HEK293 (cell line): Measurements from ENCODE around the gene LRRC23.
A peak's percentile ranks its signal among the peaks of the same experiment; 100 is the strongest.

Source experiments
- CTCF ChIA-PET: fragments of 350-600 bp; formaldehyde crosslinking; extraction: SDS; loops from one replicate; lab custom pipeline; 2021; ENCODE audit warnings: antibody characterized with exemption; lab: Yijun Ruan, JAX
- POLR2A ChIA-PET: fragments of 300-600 bp; formaldehyde crosslinking; extraction: SDS; loops from one replicate; lab custom pipeline; 2020; ENCODE audit warnings: antibody characterized with exemption, inconsistent platforms; lab: Yijun Ruan, JAX
- H3K27ac ChIP-seq: fragments of 200-500 bp; sonication (Bioruptor generic); 2 replicates; pipeline ENCODE4 v1.5.1; 2014; ENCODE audit warnings: low read depth, low read length, control low read depth, inconsistent platforms; ENCODE audit errors: extremely low read depth
- H3K36me3 ChIP-seq, 2 experiments: fragments of 200-500 bp in 1 of 2; sonication (Bioruptor generic) in 1 of 2; 1 replicate in 1 of 2; 2 replicates in 1 of 2; pipeline ENCODE4 v1.5.1; 2014 to 2017; ENCODE audit warnings: inconsistent platforms in 2 of 2, low read length in 2 of 2; ENCODE audit not compliant: control insufficient read depth in 2 of 2, insufficient read depth in 1 of 2
- H3K4me1 ChIP-seq: fragments of 200-500 bp; sonication (Bioruptor generic); 2 replicates; pipeline ENCODE4 v1.5.1; 2014; ENCODE audit warnings: mild to moderate bottlenecking, low read length, inconsistent platforms; ENCODE audit not compliant: control insufficient read depth, insufficient read depth
- H3K4me3 ChIP-seq: 2 replicates; pipeline ENCODE4 v1.5.1; 2011; ENCODE audit warnings: low read depth, mild to moderate bottlenecking, control low read depth, low read length, moderate library complexity
- H3K9me3 ChIP-seq: fragments of 200-500 bp; sonication (Bioruptor generic); 2 replicates; pipeline ENCODE4 v1.5.1; 2014; ENCODE audit warnings: low read depth, low read length, inconsistent platforms; ENCODE audit not compliant: control insufficient read depth, insufficient read depth
- BCL11A ChIP-seq: fragments of 450-650 bp; formaldehyde crosslinking; IDR thresholded peaks from 2 replicates; pipeline ENCODE4 v1.5.1; 2016; ENCODE audit warnings: low read depth, missing biosample characterization, missing genetic modification characterization
- HOXD13 ChIP-seq: sonication (generic); formaldehyde crosslinking; IDR thresholded peaks from 2 replicates; pipeline ENCODE4 v1.8.0; 2022; ENCODE audit warnings: missing genetic modification reagents, borderline replicate concordance
- KLF16 ChIP-seq: fragments of 450-650 bp; formaldehyde crosslinking; IDR thresholded peaks from 2 replicates; pipeline ENCODE4 v1.5.1; 2017; ENCODE audit warnings: missing biosample characterization, missing genetic modification characterization
- MZF1 ChIP-seq: fragments of 450-650 bp; formaldehyde crosslinking; IDR thresholded peaks from 2 replicates; pipeline ENCODE4 v1.5.1; 2017; ENCODE audit warnings: missing biosample characterization, missing genetic modification characterization, borderline replicate concordance
- SETDB1 ChIP-seq: IDR thresholded peaks from one replicate; pipeline ENCODE4 v1.6.1; 2017; ENCODE audit warnings: mild to moderate bottlenecking, low read length, moderate library complexity, mixed read lengths; ENCODE audit not compliant: insufficient read length
- ZBTB21 ChIP-seq: fragments of 450-650 bp; formaldehyde crosslinking; IDR thresholded peaks from 2 replicates; pipeline ENCODE4 v1.5.1; 2017; ENCODE audit warnings: missing biosample characterization, missing genetic modification characterization
- ZBTB48 ChIP-seq: fragments of 450-650 bp; formaldehyde crosslinking; IDR thresholded peaks from 2 replicates; pipeline ENCODE4 v1.5.1; 2016; ENCODE audit warnings: missing biosample characterization, missing genetic modification characterization
- ZEB2 ChIP-seq: fragments of 450-650 bp; formaldehyde crosslinking; IDR thresholded peaks from 2 replicates; pipeline ENCODE4 v1.5.1; 2016; ENCODE audit warnings: missing biosample characterization, missing genetic modification characterization
- ZFP37 ChIP-seq: fragments of 450-650 bp; formaldehyde crosslinking; IDR thresholded peaks from 2 replicates; pipeline ENCODE4 v1.5.1; 2016; ENCODE audit warnings: missing biosample characterization, missing genetic modification characterization
- ZNF138 ChIP-seq: fragments of 450-650 bp; formaldehyde crosslinking; IDR thresholded peaks from 2 replicates; pipeline ENCODE4 v1.5.1; 2016; ENCODE audit warnings: missing biosample characterization, missing genetic modification characterization, borderline replicate concordance
- ZNF155 ChIP-seq: fragments of 450-650 bp; formaldehyde crosslinking; IDR thresholded peaks from 2 replicates; pipeline ENCODE4 v1.5.1; 2016; ENCODE audit warnings: missing biosample characterization, missing genetic modification characterization
- ZNF248 ChIP-seq: fragments of 450-650 bp; formaldehyde crosslinking; IDR thresholded peaks from 2 replicates; pipeline ENCODE4 v1.5.1; 2017; ENCODE audit warnings: missing biosample characterization, missing genetic modification characterization
- ZNF266 ChIP-seq: fragments of 450-650 bp; formaldehyde crosslinking; IDR thresholded peaks from 2 replicates; pipeline ENCODE4 v1.5.1; 2016; ENCODE audit warnings: missing biosample characterization, missing genetic modification characterization, low read depth
- ZNF354C ChIP-seq: fragments of 450-650 bp; formaldehyde crosslinking; IDR thresholded peaks from 2 replicates; pipeline ENCODE4 v1.5.1; 2016; ENCODE audit warnings: missing biosample characterization, missing genetic modification characterization, low read depth, borderline replicate concordance
- ZNF501 ChIP-seq: fragments of 450-650 bp; formaldehyde crosslinking; IDR thresholded peaks from 2 replicates; pipeline ENCODE4 v1.5.1; 2016; ENCODE audit warnings: missing biosample characterization, missing genetic modification characterization
- ZNF548 ChIP-seq: fragments of 450-650 bp; formaldehyde crosslinking; IDR thresholded peaks from 2 replicates; pipeline ENCODE4 v1.5.1; 2016; ENCODE audit warnings: missing biosample characterization, missing genetic modification characterization
- ZNF626 ChIP-seq: fragments of 450-650 bp; sonication (Bioruptor Pico); formaldehyde crosslinking; IDR thresholded peaks from 2 replicates; pipeline ENCODE4 v1.5.1; 2018; ENCODE audit warnings: missing biosample characterization, missing genetic modification characterization, inconsistent platforms
- ZNF670 ChIP-seq: fragments of 450-650 bp; formaldehyde crosslinking; IDR thresholded peaks from 2 replicates; pipeline ENCODE4 v1.5.1; 2016; ENCODE audit warnings: missing biosample characterization, missing genetic modification characterization, low read depth
- ZNF701 ChIP-seq: fragments of 450-650 bp; formaldehyde crosslinking; IDR thresholded peaks from 2 replicates; pipeline ENCODE4 v1.5.1; 2016; ENCODE audit warnings: missing biosample characterization, missing genetic modification characterization
- ZNF707 ChIP-seq: fragments of 450-650 bp; formaldehyde crosslinking; IDR thresholded peaks from 2 replicates; pipeline ENCODE4 v1.5.1; 2016; ENCODE audit warnings: missing biosample characterization, missing genetic modification characterization
- ZNF76 ChIP-seq: fragments of 450-650 bp; formaldehyde crosslinking; IDR thresholded peaks from 2 replicates; pipeline ENCODE4; 2016; ENCODE audit warnings: low read depth, missing biosample characterization, missing genetic modification characterization, borderline replicate concordance
- ZNF830 ChIP-seq: fragments of 450-650 bp; IDR thresholded peaks from 2 replicates; pipeline ENCODE4 v1.5.0; 2018; ENCODE audit warnings: missing biosample characterization, missing genetic modification characterization, low read depth, mild to moderate bottlenecking, moderate library complexity
- ZSCAN30 ChIP-seq: fragments of 450-650 bp; IDR thresholded peaks from 2 replicates; pipeline ENCODE4 v1.5.1; 2018; ENCODE audit warnings: missing biosample characterization, mild to moderate bottlenecking, missing genetic modification characterization, moderate library complexity
- TF ChIP-seq, protein P1 (sequence below): fragments of 450-650 bp; formaldehyde crosslinking; IDR thresholded peaks from 2 replicates; pipeline ENCODE4 v1.5.1; 2017; ENCODE audit warnings: missing biosample characterization, missing genetic modification characterization
- TF ChIP-seq, protein P2 (sequence below): fragments of 450-650 bp; formaldehyde crosslinking; IDR thresholded peaks from 2 replicates; pipeline ENCODE4 v1.5.1; 2016; ENCODE audit warnings: missing biosample characterization, missing genetic modification characterization
- TF ChIP-seq, protein P3 (sequence below): fragments of 450-650 bp; formaldehyde crosslinking; conservative IDR thresholded peaks from 2 replicates; pipeline ENCODE4 v1.5.1; 2016; ENCODE audit warnings: low read depth, missing biosample characterization, missing genetic modification characterization
- TF ChIP-seq, protein P4 (sequence below): fragments of 450-650 bp; formaldehyde crosslinking; IDR thresholded peaks from 2 replicates; pipeline ENCODE4 v1.5.1; 2017; ENCODE audit warnings: missing biosample characterization, missing genetic modification characterization

LRRC23 gene

DNA sequence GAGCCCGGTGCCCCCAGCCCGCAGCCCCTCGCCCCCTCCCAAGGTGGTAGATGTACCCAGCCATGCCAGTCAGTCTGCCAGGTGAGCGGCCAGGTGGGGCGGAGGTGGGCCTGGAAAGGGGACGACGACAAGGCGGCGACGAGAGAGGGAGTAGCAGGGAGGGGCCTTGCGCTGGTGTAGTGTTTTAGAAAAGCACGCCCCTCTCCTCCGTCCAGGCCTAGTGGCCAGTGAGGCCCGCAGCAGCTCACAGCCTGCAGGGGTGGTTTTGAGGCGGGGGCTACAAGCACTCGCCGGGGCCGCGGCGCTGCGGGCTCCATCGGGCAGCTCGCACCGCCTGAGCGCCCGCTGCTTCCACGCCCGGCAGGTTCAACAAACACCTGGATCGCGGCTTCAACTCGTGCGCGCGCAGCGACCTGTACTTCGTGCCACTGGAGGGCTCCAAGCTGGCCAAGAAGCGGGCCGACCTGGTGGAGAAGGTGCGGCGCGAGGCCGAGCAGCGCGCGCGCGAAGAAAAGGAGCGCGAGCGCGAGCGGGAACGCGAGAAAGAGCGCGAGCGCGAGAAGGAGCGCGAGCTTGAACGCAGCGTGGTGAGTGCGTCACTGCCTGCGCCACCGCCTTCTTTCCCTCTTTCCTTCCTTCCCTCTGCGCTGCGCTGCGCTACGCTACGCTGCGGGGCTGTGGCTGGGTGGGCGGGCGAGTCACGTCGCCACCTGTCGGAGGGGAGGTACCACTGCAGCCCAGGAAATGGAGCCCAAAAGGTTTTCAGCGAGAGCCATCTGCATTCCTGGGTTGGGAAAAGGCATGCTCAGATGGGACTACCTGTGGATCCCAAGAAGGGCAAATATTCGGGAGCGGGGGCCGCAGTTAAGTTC, 33.1 kb downstream of the LRRC23 start:
- Histone ChIP-seq H3K9me3 (no peaks in the 10 kb centered on the region), H3K4me1 (peaks cover 6% of the 10 kb centered on the region), H3K27ac (peak overlapping the region; percentile 95), H3K4me3 (peak overlapping the region; percentile 54), H3K36me3 (peaks cover 30 to 75% of the 10 kb centered on the region in 2 experiments)
- CTCF ChIA-PET: interaction anchor here (0.5 to 4.9 kb wide), 23 partner anchors 8 to 453 kb away, joined by 3 to 53 read pairs (median 4); partner anchors contain the start of genes CDCA3, SPSB2, TPI1 and USP5
- POLR2A ChIA-PET: interaction anchor here (0.9 to 4.1 kb wide), 13 partner anchors 8 to 192 kb away, joined by 3 to 45 read pairs (median 5); partner anchors contain the start of genes SPSB2, TPI1 and USP5
- no peak for TF ChIP-seq ZNF138 (tag by site-specific recombination)
- TF ChIP-seq, protein P1, sequence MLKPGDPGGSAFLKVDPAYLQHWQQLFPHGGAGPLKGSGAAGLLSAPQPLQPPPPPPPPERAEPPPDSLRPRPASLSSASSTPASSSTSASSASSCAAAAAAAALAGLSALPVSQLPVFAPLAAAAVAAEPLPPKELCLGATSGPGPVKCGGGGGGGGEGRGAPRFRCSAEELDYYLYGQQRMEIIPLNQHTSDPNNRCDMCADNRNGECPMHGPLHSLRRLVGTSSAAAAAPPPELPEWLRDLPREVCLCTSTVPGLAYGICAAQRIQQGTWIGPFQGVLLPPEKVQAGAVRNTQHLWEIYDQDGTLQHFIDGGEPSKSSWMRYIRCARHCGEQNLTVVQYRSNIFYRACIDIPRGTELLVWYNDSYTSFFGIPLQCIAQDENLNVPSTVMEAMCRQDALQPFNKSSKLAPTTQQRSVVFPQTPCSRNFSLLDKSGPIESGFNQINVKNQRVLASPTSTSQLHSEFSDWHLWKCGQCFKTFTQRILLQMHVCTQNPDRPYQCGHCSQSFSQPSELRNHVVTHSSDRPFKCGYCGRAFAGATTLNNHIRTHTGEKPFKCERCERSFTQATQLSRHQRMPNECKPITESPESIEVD (tag by site-specific recombination): no peak
- no peak for TF ChIP-seq BCL11A (tag by site-specific recombination)
- no peak for TF ChIP-seq ZNF670 (tag by site-specific recombination)
- TF ChIP-seq, protein P2, sequence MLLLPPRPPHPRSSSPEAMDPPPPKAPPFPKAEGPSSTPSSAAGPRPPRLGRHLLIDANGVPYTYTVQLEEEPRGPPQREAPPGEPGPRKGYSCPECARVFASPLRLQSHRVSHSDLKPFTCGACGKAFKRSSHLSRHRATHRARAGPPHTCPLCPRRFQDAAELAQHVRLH (tag by site-specific recombination): peak; percentile 72; the same call in 1 of the 2 replicates
- TF ChIP-seq ZNF266: no peak
- TF ChIP-seq ZNF354C: no peak
- TF ChIP-seq SETDB1: no peak
- TF ChIP-seq, protein P3, sequence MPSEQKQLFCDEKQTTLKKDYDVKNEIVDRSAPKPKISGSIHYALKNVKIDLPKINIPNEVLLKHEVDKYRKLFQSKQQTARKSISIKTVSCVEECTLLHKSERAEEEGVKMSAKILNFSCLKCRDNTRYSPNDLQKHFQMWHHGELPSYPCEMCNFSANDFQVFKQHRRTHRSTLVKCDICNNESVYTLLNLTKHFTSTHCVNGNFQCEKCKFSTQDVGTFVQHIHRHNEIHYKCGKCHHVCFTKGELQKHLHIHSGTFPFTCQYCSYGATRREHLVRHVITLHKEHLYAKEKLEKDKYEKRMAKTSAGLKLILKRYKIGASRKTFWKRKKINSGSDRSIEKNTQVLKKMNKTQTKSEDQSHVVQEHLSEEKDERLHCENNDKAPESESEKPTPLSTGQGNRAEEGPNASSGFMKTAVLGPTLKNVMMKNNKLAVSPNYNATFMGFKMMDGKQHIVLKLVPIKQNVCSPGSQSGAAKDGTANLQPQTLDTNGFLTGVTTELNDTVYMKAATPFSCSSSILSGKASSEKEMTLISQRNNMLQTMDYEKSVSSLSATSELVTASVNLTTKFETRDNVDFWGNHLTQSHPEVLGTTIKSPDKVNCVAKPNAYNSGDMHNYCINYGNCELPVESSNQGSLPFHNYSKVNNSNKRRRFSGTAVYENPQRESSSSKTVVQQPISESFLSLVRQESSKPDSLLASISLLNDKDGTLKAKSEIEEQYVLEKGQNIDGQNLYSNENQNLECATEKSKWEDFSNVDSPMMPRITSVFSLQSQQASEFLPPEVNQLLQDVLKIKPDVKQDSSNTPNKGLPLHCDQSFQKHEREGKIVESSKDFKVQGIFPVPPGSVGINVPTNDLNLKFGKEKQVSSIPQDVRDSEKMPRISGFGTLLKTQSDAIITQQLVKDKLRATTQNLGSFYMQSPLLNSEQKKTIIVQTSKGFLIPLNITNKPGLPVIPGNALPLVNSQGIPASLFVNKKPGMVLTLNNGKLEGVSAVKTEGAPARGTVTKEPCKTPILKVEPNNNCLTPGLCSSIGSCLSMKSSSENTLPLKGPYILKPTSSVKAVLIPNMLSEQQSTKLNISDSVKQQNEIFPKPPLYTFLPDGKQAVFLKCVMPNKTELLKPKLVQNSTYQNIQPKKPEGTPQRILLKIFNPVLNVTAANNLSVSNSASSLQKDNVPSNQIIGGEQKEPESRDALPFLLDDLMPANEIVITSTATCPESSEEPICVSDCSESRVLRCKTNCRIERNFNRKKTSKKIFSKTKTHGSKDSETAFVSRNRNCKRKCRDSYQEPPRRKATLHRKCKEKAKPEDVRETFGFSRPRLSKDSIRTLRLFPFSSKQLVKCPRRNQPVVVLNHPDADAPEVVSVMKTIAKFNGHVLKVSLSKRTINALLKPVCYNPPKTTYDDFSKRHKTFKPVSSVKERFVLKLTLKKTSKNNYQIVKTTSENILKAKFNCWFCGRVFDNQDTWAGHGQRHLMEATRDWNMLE (tag by site-specific recombination): peak; percentile 78
- TF ChIP-seq ZNF548: no peak
- peak; percentile 66; the same call in 1 of the 2 replicates for TF ChIP-seq MZF1
- no peak for TF ChIP-seq ZNF626 (tag by site-specific recombination)
- 0 out of 2 replicates have a peak, but pooled peaks have one; percentile 11 for TF ChIP-seq ZBTB48 (tag by site-specific recombination)
- TF ChIP-seq ZEB2: peak; percentile 94
- TF ChIP-seq ZSCAN30 (tag by site-specific recombination): peak; percentile 49; the same call in 1 of the 2 replicates
- TF ChIP-seq ZNF76 (tag by site-specific recombination): peak; percentile 68; the same call in 1 of the 2 replicates
- TF ChIP-seq ZNF248 (tag by site-specific recombination): no peak
- peak; percentile 98; the same call in 1 of the 2 replicates for TF ChIP-seq ZNF501 (tag by site-specific recombination)
- no peak for TF ChIP-seq ZNF155 (tag by site-specific recombination)
- peak; percentile 98 for TF ChIP-seq ZFP37 (tag by site-specific recombination)
- peak; percentile 98 for TF ChIP-seq KLF16 (tag by site-specific recombination)
- TF ChIP-seq ZNF707: no peak
- no peak for TF ChIP-seq HOXD13
- no peak for TF ChIP-seq ZNF830 (tag by site-specific recombination)
- TF ChIP-seq, protein P4, sequence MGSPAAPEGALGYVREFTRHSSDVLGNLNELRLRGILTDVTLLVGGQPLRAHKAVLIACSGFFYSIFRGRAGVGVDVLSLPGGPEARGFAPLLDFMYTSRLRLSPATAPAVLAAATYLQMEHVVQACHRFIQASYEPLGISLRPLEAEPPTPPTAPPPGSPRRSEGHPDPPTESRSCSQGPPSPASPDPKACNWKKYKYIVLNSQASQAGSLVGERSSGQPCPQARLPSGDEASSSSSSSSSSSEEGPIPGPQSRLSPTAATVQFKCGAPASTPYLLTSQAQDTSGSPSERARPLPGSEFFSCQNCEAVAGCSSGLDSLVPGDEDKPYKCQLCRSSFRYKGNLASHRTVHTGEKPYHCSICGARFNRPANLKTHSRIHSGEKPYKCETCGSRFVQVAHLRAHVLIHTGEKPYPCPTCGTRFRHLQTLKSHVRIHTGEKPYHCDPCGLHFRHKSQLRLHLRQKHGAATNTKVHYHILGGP (tag by site-specific recombination): no peak
- peak; percentile 97 for TF ChIP-seq ZBTB21 (tag by site-specific recombination)
- TF ChIP-seq ZNF701 (tag by site-specific recombination): no peak
